Measurements from ENCODE around the gene GRIP2. TPM values are rescaled to one million over a fixed set of nuclear protein-coding genes. Genes with fewer than 3 reads are reported as not detected.

Gene GRIP2
- total RNA-seq, 2 donors from 2014 or later: not detected

Other genes with a start within 250 kb of the GRIP2 start
- 10 to 100 TPM; 52.7 to 71.9 TPM for gene SLC6A6, start 137.7 kb downstream of the GRIP2 start, total RNA-seq
- gene CCDC174, start 111.4 kb upstream of the GRIP2 start, total RNA-seq: 10 to 100 TPM; 19.8 to 23.3 TPM
- gene C3orf20, start 134.8 kb upstream of the GRIP2 start, total RNA-seq: under 1 TPM in 1 of 2 donors, not detected in 1; 0.56 TPM

All from activated naive CD4-positive, alpha-beta T cell treated with anti-CD3 and anti-CD28 coated beads, Interleukin-2, amount 50 U/mL, for 72 hours (primary cell).